ENCODE results near the gene GLRA1.

GLRA1 gene

DNA sequence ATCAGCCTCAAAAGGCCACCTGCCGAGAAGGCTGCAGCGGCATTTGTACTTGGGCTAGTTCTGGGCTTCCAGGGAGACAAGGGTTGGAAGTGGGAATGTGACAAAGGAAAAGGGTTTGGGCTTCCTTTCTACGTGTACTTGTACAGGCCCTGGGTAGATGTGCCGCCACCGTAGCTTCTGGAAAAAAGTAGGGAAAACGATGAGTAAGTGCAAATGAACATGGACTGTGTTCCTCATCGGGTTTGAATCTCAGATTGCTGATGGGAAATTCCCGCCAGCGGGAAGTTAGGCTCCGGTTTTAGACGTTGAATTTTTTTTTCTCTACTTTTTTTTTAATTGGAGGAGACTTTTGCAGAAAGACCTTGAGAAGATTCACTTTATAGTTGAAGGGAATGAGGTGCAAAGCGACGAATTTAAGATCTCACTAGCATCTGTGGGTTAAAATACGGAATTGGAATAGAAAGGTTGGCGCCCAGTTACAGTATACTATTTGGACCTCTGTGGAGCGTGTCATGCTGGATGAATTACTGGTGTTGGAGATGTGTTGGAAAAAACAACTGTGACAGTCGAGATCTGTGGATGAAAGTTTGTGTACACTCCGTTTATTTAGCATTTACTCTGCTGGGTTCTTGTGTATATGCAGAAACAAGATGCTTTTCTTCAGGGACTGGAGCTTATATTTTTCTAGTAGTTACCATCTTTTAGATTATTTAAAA lies 151.6 kb downstream of the GLRA1 start:
- DNase-seq (ENCODE audit: low spot score): peak; percentile 44
